ENCODE results near the gene MAST3.
A peak's percentile ranks its signal among the peaks of the same experiment; 100 is the strongest.

The MAST3 gene

GRCh38 chr19:18183529-18183928 lies 86.0 kb downstream of the MAST3 start:
- no peak for DNase-seq (ENCODE audit: low read depth, low spot score)

- DNase-seq (ENCODE audit: low read depth, low spot score): no peak
Measured at GRCh38 chr19:18185538-18185937, 88.0 kb downstream of the MAST3 start.

- no peak for DNase-seq (ENCODE audit: low read depth, low spot score)
Measured at GRCh38 chr19:18190278-18190677, 92.7 kb downstream of the MAST3 start.

DNA sequence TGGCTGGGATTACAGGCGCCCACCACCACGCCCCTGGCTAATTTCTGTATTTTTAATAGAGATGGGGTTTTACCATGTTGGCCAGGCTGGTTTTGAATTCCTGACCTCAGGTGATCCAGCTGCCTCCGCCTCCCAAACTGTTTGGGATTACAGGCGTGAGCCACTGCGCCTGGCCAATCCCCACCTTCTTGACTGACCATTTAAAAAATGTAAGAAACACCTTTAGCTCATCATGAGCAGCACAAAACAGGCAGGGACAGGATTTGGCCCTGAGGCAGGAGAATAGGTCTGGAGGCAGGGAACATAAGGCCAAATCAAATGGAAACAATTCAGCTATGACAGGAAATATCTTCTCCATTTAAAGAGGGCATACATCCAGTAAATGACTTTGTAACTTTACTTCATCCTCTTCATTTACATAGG lies 94.1 kb downstream of the MAST3 start:
- no peak for DNase-seq (ENCODE audit: low read depth, low spot score)

GRCh38 chr19:18192673-18193387 lies 95.3 kb downstream of the MAST3 start, which contains the start of gene MPV17L2:
TSS of gene MPV17L2 (plus strand) at chr19:18193218. CDS start at chr19:18193282, 64 bp downstream.
- peak; percentile 100 for DNase-seq (ENCODE audit: low read depth, low spot score)

GRCh38 chr19:18193388-18194180 lies 96.0 kb downstream of the MAST3 start:
- peak; percentile 24 for DNase-seq (ENCODE audit: low read depth, low spot score)

DNA sequence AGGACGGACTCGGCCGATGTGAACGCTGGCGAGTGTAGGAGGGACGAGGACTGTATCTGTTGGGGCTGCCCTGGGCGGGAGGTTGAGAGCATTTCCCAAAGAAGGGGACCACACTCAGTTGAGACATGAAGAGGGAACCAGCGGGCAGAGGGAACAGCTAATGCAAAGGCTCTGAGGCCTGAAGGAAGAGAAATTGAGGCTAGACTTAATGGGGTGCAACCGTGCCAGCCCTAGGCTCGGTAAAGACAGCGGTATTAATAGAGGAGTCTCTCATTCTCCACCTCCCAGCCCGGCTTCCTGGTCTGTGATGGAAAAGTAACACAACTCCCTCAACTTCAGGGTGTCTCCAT lies 96.6 kb downstream of the MAST3 start:
- DNase-seq (ENCODE audit: low read depth, low spot score): no peak

- DNase-seq (ENCODE audit: low read depth, low spot score): peak; percentile 62
Measured at GRCh38 chr19:18194554-18195238, 97.1 kb downstream of the MAST3 start.

DNA sequence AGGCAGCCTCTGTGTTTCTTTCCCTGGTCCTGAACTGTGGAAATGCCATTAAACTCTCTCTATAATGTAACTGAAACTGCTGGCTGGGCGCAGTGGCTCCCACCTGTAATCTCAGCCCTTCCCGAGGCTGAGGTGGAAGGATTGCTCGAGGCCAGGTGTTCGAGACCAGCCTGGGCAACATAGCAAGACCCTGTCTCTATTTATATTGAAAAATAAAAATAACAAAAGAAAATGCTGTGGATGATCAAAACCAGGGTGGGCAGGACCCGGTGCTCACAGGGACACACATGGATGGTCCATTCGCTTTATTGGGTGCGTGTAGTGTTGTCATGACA lies 98.9 kb downstream of the MAST3 start:
- DNase-seq (ENCODE audit: low read depth, low spot score): no peak

- DNase-seq (ENCODE audit: low read depth, low spot score): no peak
Measured at GRCh38 chr19:18197306-18197705, 99.7 kb downstream of the MAST3 start.

GRCh38 chr19:18197941-18198340 lies 100.4 kb downstream of the MAST3 start:
- DNase-seq (ENCODE audit: low read depth, low spot score): no peak

DNA sequence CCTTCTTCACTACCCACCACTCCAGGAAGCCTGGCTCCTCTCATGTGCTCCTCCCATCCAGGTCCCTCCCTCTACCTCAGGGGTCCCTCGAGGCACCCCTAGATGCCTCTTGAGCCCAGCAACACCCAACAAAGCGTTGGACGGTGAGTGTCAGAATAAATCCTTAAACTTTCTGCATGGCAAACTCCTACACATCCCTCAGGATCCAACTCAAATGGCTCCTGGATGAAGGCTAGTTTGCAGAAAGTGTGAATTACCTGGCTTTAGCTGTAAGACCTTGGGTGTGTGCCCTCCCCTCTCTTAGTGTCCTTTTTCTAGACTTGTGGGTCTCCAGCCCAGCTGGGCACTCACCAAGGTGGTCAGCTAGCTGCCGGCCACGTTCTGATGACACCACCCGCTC lies 100.8 kb downstream of the MAST3 start:
- no peak for DNase-seq (ENCODE audit: low read depth, low spot score)
